ENCODE results near the gene TAP2. TPM values are rescaled to one million over a fixed set of nuclear protein-coding genes. Genes with fewer than 3 reads are reported as not detected.

TAP2 gene
- total RNA-seq, 1 experiment from 2014 or later = 93.0 TPM

DNA sequence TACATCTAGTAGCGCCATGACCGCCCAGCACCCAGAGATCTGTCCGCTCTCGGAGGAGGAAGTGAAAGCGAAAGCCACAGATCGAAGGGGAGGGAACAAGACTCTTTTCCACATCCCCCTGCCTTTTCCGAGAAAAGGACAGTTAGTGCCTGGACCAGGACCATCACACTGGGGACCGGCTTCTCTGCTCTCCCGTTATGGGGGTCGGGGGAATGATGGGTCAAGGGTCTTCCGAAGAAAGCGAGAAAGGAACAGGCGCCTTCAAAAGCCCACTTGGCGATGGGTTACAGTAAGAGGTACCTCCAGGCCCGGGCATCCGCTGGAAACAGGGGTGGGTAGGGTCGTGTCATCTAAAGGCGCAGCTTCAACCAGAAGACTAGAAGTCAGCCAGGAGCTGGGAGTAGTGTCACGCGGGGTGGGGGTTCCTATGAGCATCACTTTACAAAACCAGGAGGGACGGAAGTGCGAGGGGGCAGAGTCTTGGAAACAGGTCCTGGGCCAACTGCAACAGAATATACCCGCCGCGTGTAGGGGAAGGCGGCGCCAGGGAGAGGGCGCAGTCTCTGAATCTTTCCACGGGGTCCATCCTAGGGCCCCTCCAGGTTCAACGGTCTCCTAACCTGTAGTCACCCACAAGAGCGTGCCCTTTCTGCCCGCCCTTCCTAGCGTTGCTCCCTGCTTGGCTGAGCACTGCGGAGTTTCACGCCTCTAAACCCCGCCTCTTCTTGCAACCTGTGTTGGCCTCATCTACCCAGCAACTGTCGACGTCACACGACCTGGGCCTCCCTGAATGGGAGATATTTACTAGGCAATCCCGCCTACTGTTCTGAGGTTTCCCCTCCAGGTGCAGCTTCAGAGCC is 5.7 kb upstream of the TAP2 start, which contains the start of gene PSMB8:
TSS of gene PSMB8 (minus strand) at position 69 of the 860 bp plus-strand sequence. CDS start at position 18, 51 bp downstream.
- no peaks in the 10 kb centered on the region for H3K27me3 ChIP-seq (ENCODE audit: low read length)
- H3K79me2 ChIP-seq (ENCODE audit: low read length) = peaks cover 52% of the 10 kb centered on the region
- H3K9ac ChIP-seq (ENCODE audit: low read length) = peak within 1 kb of the TSS; percentile 92
- peaks cover 45% of the 10 kb centered on the region for H3K36me3 ChIP-seq (ENCODE audit: insufficient read depth, low read length)
- H3K4me1 ChIP-seq (ENCODE audit: low read length) = peaks cover 77% of the 10 kb centered on the region
- H3K9me3 ChIP-seq (ENCODE audit: low read length) = no peaks in the 10 kb centered on the region
- H4K20me1 ChIP-seq (ENCODE audit: insufficient read depth, low read depth, low read length) = no peaks in the 10 kb centered on the region
- peak; percentile 99 for DNase-seq
- no peaks in the 10 kb centered on the region for H3K9me2 ChIP-seq (replicated peaks; ENCODE audit: insufficient read depth, low read length)
- peak within 1 kb of the TSS; percentile 75 for H3K4me3 ChIP-seq (ENCODE audit: low read length)
- H2AFZ ChIP-seq (ENCODE audit: low read length) = no peak within 1 kb of the TSS
- peak within 1 kb of the TSS; percentile 97 for H3K4me2 ChIP-seq (ENCODE audit: low read depth, low read length, poor library complexity, severe bottlenecking)
- H3K27ac ChIP-seq (ENCODE audit: low read length) = peak within 1 kb of the TSS; percentile 96

DNA sequence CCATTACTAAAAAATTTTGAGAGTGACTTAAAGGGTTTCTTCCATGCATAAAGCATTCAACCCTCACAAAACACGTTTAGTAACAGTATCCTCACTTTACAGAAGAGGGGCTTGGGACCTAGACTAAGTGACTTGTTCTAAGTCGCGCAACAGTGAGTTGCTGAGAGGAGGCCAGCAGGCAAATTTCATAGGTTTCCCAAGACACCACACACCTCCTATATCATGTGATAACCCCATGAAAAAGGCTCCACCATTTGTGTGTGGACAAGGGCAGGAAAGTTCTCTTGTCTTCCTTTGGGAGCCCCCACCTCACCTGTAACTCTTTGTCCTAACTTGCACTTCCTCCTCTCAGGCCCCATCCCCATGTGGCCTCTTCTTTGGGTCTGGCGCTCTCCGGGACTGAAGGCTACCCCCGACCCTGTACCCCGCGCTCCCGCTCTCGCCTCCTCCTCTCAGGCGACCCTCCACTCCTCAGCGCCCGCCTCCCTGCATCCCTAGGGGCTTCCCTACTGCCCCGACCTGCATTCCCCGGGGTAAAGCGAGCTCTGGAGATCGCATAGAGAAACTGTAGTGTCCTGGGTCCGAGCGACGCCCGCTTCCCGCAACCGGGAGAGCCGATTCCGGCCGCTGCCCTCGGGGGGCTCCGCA is 4.9 kb upstream of the TAP2 start:
- Histone ChIP-seq H4K20me1 (ENCODE audit: insufficient read depth, low read depth, low read length) (no peaks in the 10 kb centered on the region), H3K4me3 (ENCODE audit: low read length) (peak overlapping the region; percentile 75), H3K4me2 (ENCODE audit: low read depth, low read length, poor library complexity, severe bottlenecking) (peak overlapping the region; percentile 97), H3K27ac (ENCODE audit: low read length) (peak overlapping the region; percentile 96), H3K79me2 (ENCODE audit: low read length) (peaks cover 46% of the 10 kb centered on the region), H2AFZ (ENCODE audit: low read length) (no peak overlapping the region), H3K36me3 (ENCODE audit: insufficient read depth, low read length) (peaks cover 43% of the 10 kb centered on the region), H3K9ac (ENCODE audit: low read length) (peak overlapping the region; percentile 92), H3K4me1 (ENCODE audit: low read length) (peaks cover 72% of the 10 kb centered on the region), H3K9me3 (ENCODE audit: low read length) (no peaks in the 10 kb centered on the region), H3K9me2 (replicated peaks; ENCODE audit: insufficient read depth, low read length) (no peaks in the 10 kb centered on the region), H3K27me3 (ENCODE audit: low read length) (no peaks in the 10 kb centered on the region)
- DNase-seq = peak; percentile 86

DNA sequence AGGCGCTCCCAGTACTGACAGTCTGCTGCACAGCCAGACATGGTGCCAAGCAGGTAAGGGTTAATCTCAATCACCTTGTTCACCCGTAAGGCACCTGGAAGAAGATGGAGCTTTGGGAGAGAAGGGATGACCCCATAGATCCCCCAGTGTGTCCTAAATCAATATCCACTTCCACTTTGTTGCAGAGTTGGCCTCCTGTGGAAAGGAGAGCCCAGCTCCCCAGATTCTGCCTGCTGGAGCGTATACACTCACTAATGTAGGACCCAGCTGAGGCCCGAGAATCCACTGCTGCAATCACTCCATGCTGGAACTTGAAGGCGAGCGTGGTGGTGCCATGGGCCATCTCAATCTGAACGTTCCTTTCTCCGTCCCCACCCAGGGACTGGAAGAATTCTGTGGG is 4.2 kb upstream of the TAP2 start:
- H4K20me1 ChIP-seq (ENCODE audit: insufficient read depth, low read depth, low read length) = no peaks in the 10 kb centered on the region
- H3K9me2 ChIP-seq (replicated peaks; ENCODE audit: insufficient read depth, low read length) = no peaks in the 10 kb centered on the region
- H3K79me2 ChIP-seq (ENCODE audit: low read length) = peaks cover 48% of the 10 kb centered on the region
- H3K9ac ChIP-seq (ENCODE audit: low read length) = peak overlapping the region; percentile 92
- H3K4me3 ChIP-seq (ENCODE audit: low read length) = peak overlapping the region; percentile 75
- H2AFZ ChIP-seq (ENCODE audit: low read length) = no peak overlapping the region
- peak overlapping the region; percentile 97 for H3K4me2 ChIP-seq (ENCODE audit: low read depth, low read length, poor library complexity, severe bottlenecking)
- H3K9me3 ChIP-seq (ENCODE audit: low read length) = no peaks in the 10 kb centered on the region
- peak overlapping the region; percentile 96 for H3K27ac ChIP-seq (ENCODE audit: low read length)
- no peak for DNase-seq
- peaks cover 36% of the 10 kb centered on the region for H3K36me3 ChIP-seq (ENCODE audit: insufficient read depth, low read length)
- H3K4me1 ChIP-seq (ENCODE audit: low read length) = peaks cover 66% of the 10 kb centered on the region
- H3K27me3 ChIP-seq (ENCODE audit: low read length) = no peaks in the 10 kb centered on the region

DNA sequence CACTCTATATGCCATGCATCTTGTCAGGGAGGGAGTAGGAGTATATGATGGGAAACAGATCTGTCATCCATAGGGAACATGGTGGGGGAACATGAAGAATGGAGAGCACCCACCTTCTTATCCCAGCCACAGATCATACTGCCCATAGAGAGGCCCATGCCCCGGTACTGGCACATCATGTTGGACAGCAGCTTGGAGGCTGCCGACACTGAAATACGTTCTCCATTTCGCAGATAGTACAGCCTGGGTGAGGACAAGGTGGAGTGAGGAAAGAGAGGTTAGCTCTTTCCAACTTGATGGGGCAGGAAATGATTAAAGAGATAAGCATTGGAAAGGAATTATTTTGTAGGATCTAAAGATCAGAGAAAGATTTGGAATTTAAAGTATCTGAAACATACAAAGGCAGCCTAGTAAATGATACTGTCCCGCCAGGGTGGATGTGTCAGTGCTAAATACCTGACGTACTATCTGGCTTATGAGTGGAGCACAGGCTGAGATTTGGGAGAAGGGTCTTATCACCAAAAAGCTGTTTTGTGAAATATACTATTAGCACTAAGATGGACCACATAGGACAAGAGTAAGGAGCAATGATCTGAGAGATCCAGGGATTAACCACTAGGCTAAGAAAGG is 3.6 kb upstream of the TAP2 start:
- H3K9ac ChIP-seq (ENCODE audit: low read length) = peak overlapping the region; percentile 92

DNA sequence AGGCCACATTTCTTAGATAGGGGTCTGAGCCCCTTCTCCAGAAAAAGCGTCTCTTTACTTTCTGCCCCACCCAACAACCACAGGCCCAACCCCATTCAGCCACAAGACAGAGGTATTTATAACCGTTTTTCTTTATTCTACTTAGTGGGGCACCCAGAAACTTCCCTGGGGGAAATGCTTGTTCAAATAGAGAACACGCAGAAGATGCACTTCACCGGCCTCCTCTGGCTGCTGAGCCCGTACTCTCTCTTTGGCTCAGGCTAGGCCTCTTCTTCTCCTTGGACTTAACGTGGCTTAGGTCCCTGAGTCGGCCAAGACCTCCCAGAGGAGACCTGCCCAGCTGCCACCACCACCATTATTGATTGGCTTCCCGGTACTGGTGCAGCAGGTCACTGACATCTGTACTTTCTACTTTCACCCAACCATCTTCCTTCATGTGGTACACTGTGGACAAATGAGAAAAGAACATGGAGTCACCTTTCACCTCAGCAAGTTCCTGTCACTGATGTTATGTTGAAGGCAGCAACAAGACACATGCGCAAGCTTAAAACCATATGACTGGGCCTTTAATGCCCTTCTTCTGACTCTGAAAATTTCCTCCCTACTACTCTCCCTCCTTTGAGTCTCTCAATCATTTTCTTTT is 2.2 kb upstream of the TAP2 start:
- Histone ChIP-seq H3K9ac (ENCODE audit: low read length) (peak overlapping the region; percentile 26; the same call in 1 of the 2 replicates), H4K20me1 (ENCODE audit: insufficient read depth, low read depth, low read length) (no peaks in the 10 kb centered on the region), H3K4me3 (ENCODE audit: low read length) (no peak overlapping the region), H3K9me3 (ENCODE audit: low read length) (no peaks in the 10 kb centered on the region), H3K4me1 (ENCODE audit: low read length) (peaks cover 66% of the 10 kb centered on the region), H3K9me2 (replicated peaks; ENCODE audit: insufficient read depth, low read length) (no peaks in the 10 kb centered on the region), H3K27ac (ENCODE audit: low read length) (peak overlapping the region; percentile 72), H3K4me2 (ENCODE audit: low read depth, low read length, poor library complexity, severe bottlenecking) (peak overlapping the region; percentile 12), H3K27me3 (ENCODE audit: low read length) (no peaks in the 10 kb centered on the region), H3K79me2 (ENCODE audit: low read length) (peaks cover 55% of the 10 kb centered on the region), H3K36me3 (ENCODE audit: insufficient read depth, low read length) (peaks cover 29% of the 10 kb centered on the region), H2AFZ (ENCODE audit: low read length) (no peak overlapping the region)
- no peak for DNase-seq

More for the DNA sequence above, 3.6 kb upstream of the TAP2 start:
- H3K9me3 ChIP-seq (ENCODE audit: low read length) = no peaks in the 10 kb centered on the region
- H2AFZ ChIP-seq (ENCODE audit: low read length) = no peak overlapping the region
- peak overlapping the region; percentile 96 for H3K27ac ChIP-seq (ENCODE audit: low read length)
- peak overlapping the region; percentile 97 for H3K4me2 ChIP-seq (ENCODE audit: low read depth, low read length, poor library complexity, severe bottlenecking)
- peaks cover 52% of the 10 kb centered on the region for H3K79me2 ChIP-seq (ENCODE audit: low read length)
- no peaks in the 10 kb centered on the region for H3K9me2 ChIP-seq (replicated peaks; ENCODE audit: insufficient read depth, low read length)
- no peaks in the 10 kb centered on the region for H3K27me3 ChIP-seq (ENCODE audit: low read length)
- peaks cover 30% of the 10 kb centered on the region for H3K36me3 ChIP-seq (ENCODE audit: insufficient read depth, low read length)
- no peak for DNase-seq
- H4K20me1 ChIP-seq (ENCODE audit: insufficient read depth, low read depth, low read length) = no peaks in the 10 kb centered on the region
- peak overlapping the region; percentile 75 for H3K4me3 ChIP-seq (ENCODE audit: low read length)
- peaks cover 66% of the 10 kb centered on the region for H3K4me1 ChIP-seq (ENCODE audit: low read length)

DNA sequence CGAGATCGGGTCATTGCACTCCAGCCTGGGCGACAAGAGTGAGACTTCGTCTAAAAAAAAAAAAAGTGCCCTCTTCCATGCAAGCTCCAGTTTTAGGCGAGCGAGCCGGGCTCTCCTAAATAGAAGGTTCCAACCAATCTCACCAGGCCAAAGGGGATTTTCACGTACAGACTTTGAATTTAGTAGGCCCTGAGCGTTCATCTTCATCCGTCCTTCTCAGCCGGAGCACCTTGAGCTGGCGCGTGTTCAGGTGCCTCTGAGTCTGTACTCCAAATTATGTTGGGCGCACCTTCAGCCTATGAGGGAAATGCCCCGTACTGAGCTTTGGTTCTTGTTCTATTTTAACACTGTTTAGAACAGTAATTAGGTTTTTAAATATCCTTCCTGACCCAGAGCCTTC is 817 bp upstream of the TAP2 start:
- peak overlapping the region; percentile 72; the same call in 1 of the 2 replicates for H3K27ac ChIP-seq (ENCODE audit: low read length)
- H3K4me3 ChIP-seq (ENCODE audit: low read length) = no peak overlapping the region
- DNase-seq = no peak
- H3K9me2 ChIP-seq (replicated peaks; ENCODE audit: insufficient read depth, low read length) = no peaks in the 10 kb centered on the region
- no peaks in the 10 kb centered on the region for H4K20me1 ChIP-seq (ENCODE audit: insufficient read depth, low read depth, low read length)
- H3K4me1 ChIP-seq (ENCODE audit: low read length) = peaks cover 69% of the 10 kb centered on the region
- no peak overlapping the region for H3K9ac ChIP-seq (ENCODE audit: low read length)
- no peaks in the 10 kb centered on the region for H3K9me3 ChIP-seq (ENCODE audit: low read length)
- H3K27me3 ChIP-seq (ENCODE audit: low read length) = no peaks in the 10 kb centered on the region
- peaks cover 66% of the 10 kb centered on the region for H3K79me2 ChIP-seq (ENCODE audit: low read length)
- no peak overlapping the region for H2AFZ ChIP-seq (ENCODE audit: low read length)
- peaks cover 42% of the 10 kb centered on the region for H3K36me3 ChIP-seq (ENCODE audit: insufficient read depth, low read length)
- H3K4me2 ChIP-seq (ENCODE audit: low read depth, low read length, poor library complexity, severe bottlenecking) = no peak overlapping the region

DNA sequence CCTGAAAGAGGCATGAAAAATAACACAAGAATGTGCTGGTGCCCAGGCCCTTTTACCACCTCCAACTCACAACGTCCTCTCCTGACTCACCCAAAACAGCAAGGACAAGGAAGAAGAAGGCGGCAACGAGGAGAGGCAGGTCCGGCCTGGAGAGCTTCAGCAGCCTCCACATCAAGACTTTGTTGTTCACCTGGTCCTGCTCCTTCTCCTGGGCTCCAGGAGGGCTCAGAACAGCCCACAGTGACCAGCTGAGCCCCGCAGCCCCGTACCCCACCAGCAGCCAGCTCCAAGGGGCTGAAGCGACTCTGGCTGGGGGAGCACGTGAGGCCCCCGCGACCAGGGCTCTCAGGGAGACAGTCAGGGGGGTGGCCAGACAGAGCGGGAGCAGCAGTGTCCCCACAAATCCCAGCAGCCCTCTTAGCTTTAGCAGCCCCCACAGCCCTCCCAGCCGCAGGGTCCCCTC is 857 bp downstream of the TAP2 start:
- H4K20me1 ChIP-seq (ENCODE audit: insufficient read depth, low read depth, low read length) = no peaks in the 10 kb centered on the region
- H3K27me3 ChIP-seq (ENCODE audit: low read length) = no peaks in the 10 kb centered on the region
- DNase-seq = no peak
- no peaks in the 10 kb centered on the region for H3K9me2 ChIP-seq (replicated peaks; ENCODE audit: insufficient read depth, low read length)
- H3K36me3 ChIP-seq (ENCODE audit: insufficient read depth, low read length) = peaks cover 55% of the 10 kb centered on the region
- H3K4me2 ChIP-seq (ENCODE audit: low read depth, low read length, poor library complexity, severe bottlenecking) = peak overlapping the region; percentile 98
- no peak overlapping the region for H2AFZ ChIP-seq (ENCODE audit: low read length)
- peak overlapping the region; percentile 90 for H3K4me3 ChIP-seq (ENCODE audit: low read length)
- peak overlapping the region; percentile 98 for H3K9ac ChIP-seq (ENCODE audit: low read length)
- H3K27ac ChIP-seq (ENCODE audit: low read length) = peak overlapping the region; percentile 85
- H3K79me2 ChIP-seq (ENCODE audit: low read length) = peaks cover 60% of the 10 kb centered on the region
- no peaks in the 10 kb centered on the region for H3K9me3 ChIP-seq (ENCODE audit: low read length)
- H3K4me1 ChIP-seq (ENCODE audit: low read length) = peaks cover 70% of the 10 kb centered on the region
